Fibroblast of peridontal ligament (primary cell): ENCODE measurements around the gene PAPOLA.

Experiments used
- DNase-seq: peaks from one replicate; pipeline ENCODE4 v3.0.0-alpha.2; 2010; ENCODE audit errors: extremely low read depth

Gene PAPOLA

DNA sequence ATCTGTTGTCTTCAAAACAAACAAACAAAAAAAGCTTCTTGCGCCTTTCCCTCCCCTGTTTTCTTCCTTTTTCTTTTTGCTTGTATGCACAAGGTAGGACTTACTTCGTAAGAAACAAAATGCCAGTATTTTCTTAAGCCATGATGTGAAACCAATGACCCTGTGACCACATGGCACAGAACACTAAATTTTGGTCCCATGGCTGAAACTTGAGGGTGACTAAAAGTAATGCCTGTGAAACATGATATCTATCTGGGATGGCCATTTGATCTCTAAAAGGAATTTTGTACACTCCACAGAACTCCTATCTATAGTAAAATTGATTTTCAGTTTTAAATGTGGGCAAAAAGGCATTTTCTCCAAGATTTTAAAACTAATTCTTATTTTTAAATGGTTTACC lies 63.6 kb downstream of the PAPOLA start:
- peak; percentile 22 for DNase-seq

DNA sequence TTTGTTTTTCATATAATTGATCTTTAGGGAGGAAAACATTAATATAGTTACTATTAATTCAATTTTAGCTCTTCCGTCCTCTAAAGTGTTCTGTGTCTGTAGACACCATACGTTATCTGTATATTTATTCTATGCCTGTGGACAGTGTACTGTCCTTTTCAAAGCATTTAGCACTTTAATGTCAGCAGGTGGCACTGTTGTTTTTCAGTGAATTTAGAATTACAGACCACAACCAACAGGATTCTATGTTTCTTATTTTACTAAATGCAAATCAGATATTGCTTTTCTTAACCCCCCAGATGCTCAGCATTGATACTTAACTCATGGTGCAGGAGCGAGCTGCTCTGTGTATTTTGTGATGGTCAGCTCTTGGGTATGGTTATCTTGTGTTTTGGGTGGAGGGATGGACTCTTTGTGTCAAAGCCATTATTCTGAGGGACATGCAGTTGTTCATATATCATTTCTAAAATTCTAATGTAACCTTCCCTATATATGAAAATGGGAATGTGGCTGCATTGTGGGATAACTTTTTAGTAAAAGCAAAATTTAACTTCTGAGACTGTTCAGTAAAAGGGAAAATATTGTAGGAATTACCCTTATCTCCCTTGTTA lies 65.2 kb downstream of the PAPOLA start:
- peak; percentile 81 for DNase-seq

DNA sequence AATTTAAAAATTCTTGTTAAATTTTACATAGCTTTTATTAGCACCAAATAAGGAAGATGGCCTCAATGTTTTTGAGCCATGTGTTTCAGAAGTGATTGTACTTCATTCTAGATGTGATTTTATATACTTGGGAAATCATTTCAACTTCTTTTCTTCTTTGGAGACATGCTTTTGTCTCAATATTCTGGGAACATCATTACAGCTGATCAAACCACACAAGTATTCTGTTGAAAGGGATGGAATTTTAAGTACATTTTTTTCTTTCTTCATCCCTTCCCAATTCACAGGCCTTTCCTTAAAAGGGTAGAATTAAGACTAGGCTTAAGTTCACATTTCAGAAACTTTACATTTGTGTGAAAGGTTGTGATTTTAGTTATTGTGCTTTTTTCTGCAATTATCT lies 66.4 kb downstream of the PAPOLA start:
- peak; percentile 18 for DNase-seq

DNA sequence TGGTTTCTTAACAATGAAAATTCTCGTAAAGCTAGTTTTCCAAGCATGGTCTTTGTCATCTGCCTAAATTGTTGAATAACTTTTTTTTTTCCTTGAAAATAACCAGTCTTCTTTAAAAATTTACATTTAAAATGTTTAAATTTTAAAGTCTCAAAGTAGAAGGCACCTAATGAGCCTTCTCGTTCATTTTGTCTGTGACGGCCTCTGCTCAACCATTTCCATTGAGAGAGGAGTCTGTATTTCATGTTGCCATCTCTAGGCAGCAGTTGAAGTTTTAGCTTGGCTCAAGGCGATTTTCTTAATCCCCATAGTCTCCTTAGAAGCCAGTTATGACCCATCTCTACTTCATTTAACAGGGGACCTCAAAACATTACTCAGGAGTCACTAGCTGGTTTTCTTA lies 69.1 kb downstream of the PAPOLA start:
- DNase-seq: no peak

DNA sequence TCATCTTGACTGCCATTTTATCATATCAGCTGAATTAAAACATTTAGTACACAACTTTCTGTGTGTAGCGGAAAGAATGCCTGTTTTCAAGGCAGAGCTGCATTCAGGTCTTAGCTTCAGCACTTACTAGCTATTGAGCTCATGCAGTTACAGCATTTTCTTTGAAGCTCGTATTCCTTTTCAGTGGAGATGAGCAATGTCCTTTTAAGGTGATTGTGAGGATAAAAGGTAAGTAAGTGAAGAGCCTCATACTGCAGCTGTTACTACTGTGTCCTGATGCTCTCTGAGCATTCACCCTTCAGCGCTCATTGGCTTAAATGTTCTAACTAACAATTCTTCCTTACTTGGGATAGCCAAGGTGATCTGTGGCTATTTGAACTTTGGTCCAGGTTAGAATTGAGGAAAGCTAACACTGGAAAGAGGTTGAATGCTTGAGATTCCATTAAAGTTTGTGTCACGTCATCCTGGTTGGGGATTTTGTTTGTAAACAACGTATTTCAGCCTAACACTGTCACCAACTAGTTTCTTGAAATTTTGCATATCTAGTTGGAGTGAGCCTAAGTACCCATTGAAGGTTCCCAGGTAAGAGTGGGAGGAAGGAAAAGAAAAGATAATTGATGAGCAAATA lies 71.4 kb downstream of the PAPOLA start:
- DNase-seq: no peak

DNA sequence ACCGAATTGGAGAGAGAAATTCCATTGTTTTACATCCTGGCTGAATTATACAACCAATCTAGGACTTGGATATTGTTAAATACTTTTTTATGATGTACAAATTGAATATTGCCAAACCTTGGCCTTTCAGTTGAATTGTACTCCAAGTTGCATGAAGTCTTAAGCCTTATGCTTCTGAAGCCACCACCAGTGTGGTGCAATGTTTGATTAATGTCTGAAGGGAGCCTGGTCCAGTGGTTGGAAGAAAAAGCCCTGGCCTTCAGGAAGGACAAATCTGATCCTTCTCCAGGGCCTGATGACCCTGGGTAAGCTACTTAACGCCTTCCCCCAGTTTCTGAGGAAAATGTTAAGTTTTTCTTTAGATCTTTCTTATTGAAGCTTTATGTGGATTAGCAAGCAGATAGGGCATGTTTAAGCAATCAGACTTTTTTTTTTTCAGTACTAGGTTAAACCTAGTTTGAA lies 72.0 kb downstream of the PAPOLA start:
- no peak for DNase-seq

DNA sequence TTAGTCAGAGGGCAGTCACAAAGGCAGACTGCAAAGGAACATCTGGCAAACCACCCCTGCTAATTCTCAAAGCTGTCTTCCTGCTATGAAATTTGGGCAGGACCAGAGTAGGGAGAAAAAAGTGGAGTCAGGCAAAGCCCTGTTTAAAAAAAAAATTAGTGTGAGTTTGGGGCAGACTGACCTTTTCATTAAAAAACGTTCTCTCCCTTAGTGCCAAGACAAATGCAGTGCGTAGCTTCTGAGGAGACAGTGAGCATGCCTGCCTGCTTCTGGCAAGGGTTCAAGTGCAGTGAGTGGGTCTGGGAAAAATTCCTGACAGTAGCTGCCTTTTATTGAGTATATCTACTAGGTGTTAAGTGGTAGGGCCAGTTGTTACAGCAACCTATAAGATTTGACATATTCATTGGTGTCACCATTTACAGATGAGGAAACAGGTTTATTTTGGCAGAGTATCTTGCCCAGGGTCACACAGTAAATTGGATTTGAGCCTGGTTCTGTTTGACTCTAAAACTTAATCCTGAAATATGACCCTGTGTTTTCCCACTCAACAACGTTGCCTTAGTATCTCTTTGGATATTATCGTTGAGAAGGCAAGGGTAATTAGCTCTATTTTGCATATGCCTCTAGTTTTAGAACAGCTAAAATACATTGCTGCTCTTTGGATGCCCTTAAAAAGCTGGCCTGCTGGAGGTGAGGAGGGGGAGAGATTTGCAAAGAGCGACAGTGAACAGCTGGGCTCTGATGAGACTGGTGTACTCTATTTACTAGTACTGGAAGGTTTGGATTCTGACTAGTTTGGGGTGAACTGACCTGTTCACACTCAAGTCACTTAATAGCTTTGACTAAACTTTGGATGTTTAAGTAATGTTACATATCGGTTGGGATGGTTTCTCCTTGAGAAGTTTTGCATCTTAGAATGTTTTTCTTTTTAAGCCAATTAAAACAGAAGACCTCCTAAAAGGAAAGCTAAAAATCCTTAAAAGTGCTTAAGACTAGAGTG lies 72.8 kb downstream of the PAPOLA start:
- DNase-seq: peak; percentile 80

DNA sequence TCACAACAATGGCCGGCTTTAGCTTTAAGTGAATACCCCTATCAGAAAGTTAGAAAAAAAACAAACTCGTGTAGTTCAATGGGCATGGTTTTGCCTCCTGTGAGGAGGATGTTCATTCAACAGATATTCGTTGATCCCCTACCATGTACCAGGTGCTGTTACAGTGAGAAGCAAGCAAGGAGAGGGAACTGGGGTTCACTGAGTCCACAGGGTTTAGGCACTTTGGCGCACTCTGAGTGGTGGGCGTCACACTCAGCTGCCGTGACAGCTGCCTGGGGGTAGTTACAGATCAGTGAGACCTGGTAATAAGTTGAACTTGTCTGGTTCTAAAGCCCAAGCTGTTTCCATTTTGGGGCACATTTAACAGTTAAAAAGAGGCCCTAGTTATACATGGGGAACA lies 74.2 kb downstream of the PAPOLA start:
- no peak for DNase-seq

DNA sequence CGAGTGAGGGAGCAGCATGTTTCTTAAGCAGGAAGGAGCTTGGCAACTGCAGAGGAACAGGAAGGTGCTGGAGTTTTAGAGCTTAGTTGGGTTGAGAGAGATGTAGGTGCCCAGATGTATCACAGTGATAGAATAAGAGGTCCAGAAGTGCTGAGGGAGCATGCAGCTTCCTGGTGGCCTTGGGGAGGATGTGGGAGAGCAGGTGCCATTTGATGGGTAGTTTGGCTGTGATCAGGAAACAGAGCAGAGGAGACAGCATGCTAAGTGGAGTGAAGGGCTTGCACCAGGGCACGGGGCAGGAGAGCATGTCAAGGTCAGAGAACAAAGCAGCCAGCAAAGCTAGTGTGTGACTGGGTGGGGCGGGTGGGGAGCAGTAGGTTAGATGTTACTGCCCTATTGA lies 74.8 kb downstream of the PAPOLA start:
- no peak for DNase-seq

DNA sequence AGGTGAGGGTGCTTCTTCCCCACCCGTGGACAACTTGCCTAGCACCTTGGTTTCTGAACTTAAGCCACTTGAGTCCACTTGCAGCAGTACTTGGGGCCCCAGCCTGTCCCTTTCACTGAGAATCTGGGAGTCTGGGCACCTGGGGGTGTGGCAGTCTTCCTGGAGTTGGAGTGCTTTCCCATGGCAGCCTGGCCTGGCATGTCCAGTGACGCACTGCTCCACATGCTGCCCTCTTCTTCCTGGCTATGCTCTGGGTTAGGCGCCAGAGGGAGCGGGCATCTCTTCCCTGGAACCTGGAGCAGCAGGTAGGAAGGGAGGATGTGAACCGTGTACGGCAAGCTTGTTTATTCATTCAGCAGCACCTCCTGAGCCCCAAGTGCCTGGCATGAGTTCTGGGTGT lies 76.4 kb downstream of the PAPOLA start:
- DNase-seq: no peak

DNA sequence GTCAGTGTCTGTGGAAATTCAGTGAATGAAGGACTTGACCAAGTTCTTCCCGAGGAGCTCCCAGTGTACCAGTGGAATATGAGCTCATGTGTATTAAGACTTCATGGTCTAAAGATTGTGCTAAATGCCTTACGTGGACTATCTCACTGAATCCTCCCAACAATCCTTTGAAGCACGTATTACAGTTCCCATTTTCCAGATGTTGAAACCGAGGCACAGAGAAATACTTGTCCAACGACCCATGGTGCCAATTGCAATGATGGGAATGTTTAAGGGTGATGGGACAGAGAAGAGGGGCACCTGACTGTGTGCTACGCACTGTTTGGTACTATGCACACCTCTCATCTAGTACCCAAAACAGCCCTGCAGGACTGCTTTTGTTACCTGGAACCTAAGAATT lies 77.2 kb downstream of the PAPOLA start:
- no peak for DNase-seq

DNA sequence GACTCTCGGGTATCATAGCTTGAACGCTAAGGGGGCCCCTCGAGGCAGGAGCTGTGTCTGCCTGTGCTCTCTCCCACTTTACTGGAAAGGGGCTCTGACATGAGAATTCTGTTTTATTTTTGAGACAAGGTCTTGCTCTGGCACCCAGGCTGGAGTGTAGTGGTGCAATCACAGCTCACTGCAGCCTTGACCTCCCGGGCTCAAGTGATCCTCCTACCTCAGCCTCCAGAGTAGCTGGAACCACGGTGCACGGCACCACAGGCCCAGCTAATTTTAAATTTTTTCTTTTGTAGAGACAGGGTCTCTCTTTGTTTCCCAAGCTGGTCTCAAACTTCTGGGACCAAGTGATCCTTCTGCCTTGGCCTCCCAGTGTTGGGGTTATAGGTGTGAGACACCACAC lies 77.7 kb downstream of the PAPOLA start:
- DNase-seq: no peak

DNA sequence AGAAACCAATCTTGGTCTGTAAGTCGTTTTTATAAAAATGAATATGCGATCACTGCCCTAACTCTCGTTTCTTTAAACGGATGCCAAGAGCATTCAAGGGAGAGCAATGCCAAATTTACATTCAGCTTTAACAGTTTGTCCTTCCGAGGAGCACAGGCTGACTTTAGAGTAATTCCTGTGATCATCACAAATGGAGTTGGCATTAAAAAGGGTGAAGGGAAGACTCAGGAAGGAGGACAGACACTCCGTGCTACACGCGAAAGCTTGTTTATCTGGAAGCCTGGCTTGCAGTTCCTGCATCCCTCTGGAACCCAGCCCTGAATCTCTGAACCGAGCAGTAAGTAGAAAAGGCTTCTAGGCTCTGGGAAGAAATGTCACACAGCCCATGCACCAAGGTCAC lies 78.4 kb downstream of the PAPOLA start:
- no peak for DNase-seq

DNA sequence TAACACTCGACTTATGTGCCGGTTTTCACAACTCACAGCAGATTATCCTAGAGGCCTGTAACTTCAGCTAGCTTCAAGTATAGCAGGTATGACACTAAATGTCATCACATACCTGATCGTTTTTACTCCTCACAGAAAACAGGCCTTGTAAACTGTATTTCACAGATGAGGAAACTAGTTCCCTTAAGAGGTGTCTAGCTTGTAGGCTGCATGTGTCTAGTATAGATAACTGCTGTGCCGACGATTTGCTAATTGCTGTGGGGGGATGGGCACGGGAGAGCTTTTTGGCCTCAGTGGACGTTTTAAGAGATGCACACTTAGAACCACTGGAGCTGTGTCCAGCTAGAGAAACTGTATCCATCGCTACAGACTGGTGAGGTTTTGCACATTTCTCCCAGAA lies 78.8 kb downstream of the PAPOLA start:
- DNase-seq: no peak

DNA sequence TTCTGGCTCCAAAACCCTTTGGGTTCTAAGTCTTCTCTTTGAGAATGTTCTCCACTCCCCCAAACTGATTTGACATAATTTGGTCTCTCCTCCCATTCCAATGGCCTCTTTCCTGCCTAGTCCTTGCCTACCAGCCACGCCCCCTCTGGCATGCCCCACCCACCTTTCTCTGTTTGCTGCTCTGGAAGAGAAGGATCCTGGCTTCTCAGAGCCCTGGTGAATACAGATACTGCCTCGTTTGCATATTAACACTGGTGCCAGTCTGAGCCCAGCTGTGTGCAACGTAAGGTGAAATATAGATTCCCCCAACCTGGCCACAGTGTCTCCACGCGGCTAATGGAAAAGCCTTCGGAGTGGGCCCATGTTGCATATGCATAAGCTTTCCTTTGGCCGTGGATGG lies 79.7 kb downstream of the PAPOLA start:
- no peak for DNase-seq

DNA sequence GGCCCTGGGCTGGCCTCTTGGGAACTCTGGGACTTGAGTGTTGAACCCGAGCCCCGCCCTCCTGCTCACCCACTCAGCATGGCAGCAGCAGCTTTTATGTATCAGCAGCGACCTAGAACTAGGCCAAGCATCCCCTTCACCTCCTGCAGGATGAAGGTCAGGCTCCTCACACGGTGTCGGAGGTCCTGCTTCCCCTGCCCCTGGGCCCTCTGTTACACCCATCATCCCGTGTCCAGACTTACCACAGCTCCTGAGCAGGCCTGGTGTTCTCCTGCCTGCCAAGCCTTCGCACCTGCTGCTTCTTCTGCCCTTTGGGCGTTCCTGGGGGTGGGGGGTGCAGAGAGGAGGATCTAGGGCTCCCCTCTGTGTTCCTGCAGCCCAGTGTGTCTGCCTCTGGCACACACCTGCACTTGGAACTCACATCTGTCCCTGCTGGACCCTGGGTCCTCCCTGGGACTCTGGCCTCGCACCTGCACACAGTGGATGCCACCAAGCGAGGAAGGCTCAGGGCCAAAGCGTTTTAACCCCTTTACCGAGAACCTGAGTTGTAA lies 80.3 kb downstream of the PAPOLA start:
- DNase-seq: no peak

DNA sequence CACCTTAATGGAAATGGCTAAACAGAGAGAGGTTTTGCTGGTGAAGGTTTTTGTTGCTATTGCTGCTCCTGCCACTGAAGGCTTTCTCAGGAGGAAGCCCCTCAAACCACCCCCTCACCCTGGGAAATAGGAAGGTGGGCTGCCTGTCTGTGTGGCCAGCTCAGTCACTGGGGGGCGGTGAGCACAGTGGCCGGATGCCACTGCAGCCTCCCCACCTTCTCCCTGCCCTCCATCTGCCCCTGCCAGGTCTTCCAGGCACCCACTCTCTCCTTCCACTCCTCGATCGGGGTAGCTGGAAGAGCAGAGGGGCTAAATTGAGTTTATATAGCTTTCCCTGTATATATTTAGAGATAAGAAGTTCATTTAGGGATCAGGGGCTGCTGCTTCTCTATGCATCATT lies 80.8 kb downstream of the PAPOLA start:
- DNase-seq: no peak

DNA sequence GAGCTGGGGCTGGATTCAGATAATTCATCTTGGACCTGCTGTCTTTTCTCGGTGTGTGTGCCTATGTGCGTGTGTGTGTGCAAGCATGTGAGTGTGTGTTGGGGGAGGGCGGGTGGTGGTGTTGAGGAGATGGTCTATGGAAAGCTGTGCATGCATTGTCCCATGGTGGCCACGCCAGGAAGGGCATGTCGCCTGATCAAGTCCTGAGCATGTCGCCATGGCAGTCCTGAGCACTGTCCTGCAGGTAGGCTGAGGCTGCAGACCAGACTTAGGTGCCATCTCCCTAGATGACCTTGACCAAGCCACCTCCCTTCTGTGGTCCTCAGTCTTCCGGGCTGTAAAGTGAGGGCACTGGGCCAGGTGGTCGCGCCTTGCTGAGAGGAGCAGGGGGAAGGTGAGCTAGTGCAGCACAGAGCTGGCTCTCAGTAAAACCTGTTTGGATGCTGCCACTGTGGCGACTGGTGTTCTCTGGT lies 81.4 kb downstream of the PAPOLA start:
- no peak for DNase-seq

DNA sequence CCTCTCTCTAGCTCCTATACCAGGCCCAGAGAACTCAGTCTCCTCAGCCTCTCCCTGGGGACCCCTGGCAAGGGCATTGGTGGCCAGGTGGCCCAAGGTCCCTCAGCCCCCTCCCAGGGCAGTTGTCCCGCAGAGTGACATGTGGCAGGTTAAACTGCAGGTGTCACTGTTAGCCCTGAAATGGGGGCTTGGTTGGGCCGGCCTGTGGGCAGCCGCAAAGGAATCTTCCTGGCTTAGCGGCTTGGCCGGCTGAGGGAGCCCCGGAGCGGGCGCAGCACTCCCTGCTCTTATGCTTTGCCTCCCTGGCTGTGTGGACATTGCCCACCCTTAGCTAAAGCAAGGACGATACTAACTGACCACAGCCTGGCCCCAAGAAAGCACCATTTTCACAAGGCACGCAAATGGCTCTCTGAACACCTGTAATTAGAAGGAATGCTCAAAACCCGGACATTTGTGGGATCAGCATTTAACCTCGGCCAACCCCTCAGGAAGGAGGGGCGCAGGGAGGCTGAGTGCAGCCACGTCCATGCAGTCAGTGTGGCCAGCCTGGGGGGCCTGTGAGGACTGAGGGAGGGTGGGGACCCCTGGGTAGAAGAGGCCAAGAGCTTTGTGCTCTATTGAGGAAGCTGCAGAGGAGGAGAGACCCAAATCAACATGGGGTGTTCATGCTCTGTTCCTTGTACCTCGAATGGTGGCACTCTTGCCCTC lies 82.2 kb downstream of the PAPOLA start:
- DNase-seq: no peak

DNA sequence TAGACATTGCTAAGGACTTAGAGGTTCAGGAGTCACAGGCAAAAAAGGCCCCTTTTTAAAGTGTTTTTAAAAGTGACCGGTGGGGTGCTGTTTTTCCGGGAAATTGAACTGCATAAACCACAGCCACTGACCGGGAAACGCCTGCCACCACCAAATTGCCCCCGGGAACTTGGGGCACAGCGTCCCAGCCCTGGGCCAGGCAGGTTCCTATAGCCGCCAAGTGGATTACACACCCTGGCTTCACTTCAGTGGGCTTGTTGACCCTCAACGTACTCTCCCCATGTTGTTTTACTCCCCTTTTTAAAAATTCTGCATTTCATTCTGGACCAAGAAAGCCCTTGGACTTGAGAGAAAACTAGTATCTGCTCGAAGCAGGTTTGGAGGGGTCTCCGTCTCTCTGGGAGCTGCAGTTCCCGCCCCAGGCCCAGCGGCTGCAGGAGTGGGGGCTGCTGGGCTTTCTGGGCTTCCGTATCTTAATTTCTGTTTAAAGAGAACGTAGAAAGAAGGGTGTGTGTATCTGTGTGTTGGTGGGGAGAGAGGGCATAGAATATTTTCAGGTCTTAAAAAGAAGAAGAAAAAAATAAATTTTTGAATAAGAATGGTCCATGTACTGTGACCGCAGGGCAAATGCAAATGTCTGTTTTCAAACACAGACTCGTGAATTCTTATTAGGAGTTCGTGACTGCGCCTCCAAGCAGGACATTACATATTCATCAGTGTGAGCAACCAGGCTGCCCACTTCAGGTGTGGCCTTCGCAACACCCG lies 82.9 kb downstream of the PAPOLA start:
- DNase-seq: no peak

DNA sequence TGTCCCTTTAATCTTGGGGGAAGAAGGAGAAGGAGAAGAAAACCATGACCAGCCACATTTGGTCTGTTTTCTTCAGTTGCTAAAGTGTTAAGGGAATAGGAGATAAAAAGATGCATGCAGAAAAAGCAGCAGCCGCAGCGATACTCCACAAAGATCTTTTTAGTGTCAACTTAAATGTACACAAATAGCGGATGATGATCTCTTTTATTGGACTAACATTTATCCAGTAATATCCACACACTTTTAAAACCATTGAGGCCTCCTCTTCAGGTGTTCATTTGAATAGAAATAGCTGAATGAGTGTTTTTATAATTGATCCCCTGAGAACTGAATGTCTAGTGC lies 83.5 kb downstream of the PAPOLA start:
- no peak for DNase-seq
